GM21526 (cell line): ENCODE results near the gene IMPA2.
"Not testable (repeated sequence)": the region's sequence is repeated elsewhere in the genome, so short reads cannot be mapped to it uniquely, and the experiment has no call there.

Experiments
- ATAC-seq: cut with Tn5 transposase; IDR thresholded peaks from one replicate; pipeline ENCODE4 v1.9.1; 2021; ENCODE audit warnings: moderate library complexity; ENCODE audit not compliant: unreplicated experiment, low FRiP score

Gene IMPA2

GRCh38 chr18:12021596-12021995 is 40.3 kb downstream of the IMPA2 start:
- no peak for ATAC-seq

- ATAC-seq: no peak
These were observed 42.1 kb downstream of the IMPA2 start for GRCh38 chr18:12023375-12023774.

- ATAC-seq: no peak
These were observed 45.3 kb downstream of the IMPA2 start for GRCh38 chr18:12026562-12026961.

DNA sequence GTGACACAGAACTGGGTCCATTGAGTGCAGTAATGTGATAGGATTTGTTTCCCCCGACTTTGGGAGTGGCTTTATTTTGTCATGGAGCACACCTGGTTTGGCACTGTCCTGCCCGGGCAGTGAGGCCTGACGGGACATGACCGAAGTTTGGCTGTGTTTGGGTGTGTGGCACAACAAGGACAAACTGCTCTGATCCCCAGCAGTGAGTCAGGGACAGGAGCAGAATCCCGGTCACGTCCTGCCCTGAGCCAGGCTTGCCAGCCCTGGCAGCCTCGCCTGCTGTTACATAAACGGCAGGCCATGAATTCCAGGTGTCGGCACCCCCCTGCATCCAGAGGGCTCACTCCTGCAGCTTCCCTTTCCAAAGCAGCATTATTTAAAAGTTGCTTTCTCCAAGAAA is 45.7 kb downstream of the IMPA2 start:
- no peak for ATAC-seq

- ATAC-seq: no peak
These were observed 46.2 kb downstream of the IMPA2 start for GRCh38 chr18:12027480-12027879.

DNA sequence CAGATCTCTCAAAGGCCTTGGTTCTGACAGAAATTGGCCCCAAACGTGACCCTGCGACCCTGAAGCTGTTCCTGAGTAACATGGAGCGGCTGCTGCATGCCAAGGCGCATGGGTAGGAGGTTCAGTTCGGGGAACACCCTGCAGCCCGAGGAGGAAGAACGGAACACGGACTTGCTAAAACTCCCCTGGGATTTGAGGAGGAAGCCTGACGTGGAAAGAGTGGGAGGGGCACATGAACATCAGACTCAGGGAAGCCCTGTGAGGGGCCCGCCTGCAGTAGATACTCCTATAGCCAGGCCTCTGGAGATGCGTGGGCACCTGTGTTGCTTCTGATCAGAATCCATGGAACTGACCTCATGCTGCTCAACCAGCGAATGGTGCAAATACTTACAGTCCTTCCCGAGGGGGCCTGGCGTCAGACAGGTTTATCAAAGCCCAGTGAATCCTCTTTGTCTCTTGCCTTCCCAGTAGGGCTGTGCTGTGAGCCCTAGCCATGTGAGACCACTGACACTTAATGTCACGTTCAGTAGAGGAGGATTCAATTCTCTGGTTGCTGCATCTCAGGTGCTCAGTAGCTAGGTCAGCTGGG is 46.8 kb downstream of the IMPA2 start:
- ATAC-seq: no peak

GRCh38 chr18:12028674-12029073 is 47.4 kb downstream of the IMPA2 start:
- no peak for ATAC-seq

DNA sequence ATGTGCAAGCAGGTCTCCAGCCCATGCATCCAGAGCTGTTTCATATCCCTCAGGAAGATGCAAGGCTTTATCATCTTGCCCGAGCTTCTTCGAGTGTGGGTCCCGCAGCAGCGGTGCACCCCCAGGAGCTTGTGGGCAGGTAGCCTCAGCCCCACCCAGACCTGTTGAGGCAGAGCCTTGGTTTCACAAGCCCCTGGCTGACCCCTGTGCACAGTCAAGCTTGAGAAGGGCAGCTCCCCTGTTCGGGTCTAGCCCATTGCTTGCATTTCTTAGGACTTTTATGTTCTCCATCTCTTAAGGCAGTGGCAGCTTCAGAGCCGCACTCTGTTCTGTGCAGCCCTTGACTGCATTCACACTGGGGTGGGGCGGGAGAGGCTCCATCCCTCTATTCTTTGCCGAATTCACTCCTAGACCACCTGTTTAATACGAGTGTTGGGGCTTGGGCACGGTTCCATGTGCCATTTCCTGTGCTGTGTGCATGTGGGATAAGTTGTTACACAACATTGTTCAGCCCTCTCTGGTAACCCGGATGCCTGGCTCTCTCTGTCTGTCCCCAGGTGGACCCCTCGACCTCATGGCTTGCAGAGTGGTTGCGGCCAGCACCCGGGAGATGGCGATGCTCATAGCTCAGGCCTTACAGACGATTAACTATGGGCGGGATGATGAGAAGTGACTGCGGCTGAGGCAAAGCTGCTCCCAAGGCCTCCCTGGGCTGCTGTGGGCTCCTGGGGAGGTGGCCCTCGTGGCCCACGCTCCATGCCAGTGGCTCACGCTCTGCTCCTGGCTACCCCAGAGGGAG is 48.7 kb downstream of the IMPA2 start:
- no peak for ATAC-seq

- ATAC-seq: no peak
These were observed 49.4 kb downstream of the IMPA2 start for GRCh38 chr18:12030670-12031069.

GRCh38 chr18:12031181-12031580 is 49.9 kb downstream of the IMPA2 start:
- ATAC-seq: no peak

DNA sequence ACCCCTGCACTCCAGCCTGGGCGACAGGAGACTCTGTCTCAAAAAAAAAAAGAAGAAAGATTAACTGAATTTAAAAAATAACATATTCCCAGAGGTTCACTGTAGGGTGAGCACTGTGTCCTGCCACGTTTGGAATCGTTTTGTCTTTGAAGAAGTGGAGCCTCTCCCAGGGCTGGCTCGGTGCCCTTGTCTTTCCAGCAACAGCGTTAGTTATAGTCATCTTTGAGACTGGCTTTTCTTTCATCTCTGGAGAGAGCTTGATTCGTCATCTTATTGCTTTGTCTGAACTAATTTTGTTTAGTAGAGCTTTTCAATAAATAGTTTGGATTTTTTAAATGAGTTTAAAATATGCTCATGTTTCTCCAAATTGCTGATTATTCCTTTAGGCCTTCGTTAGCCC is 50.5 kb downstream of the IMPA2 start:
- no peak for ATAC-seq

- ATAC-seq: no peak
These were observed 51.7 kb downstream of the IMPA2 start for GRCh38 chr18:12032786-12033642.

GRCh38 chr18:12033643-12034025 is 52.3 kb downstream of the IMPA2 start:
- ATAC-seq: no peak

DNA sequence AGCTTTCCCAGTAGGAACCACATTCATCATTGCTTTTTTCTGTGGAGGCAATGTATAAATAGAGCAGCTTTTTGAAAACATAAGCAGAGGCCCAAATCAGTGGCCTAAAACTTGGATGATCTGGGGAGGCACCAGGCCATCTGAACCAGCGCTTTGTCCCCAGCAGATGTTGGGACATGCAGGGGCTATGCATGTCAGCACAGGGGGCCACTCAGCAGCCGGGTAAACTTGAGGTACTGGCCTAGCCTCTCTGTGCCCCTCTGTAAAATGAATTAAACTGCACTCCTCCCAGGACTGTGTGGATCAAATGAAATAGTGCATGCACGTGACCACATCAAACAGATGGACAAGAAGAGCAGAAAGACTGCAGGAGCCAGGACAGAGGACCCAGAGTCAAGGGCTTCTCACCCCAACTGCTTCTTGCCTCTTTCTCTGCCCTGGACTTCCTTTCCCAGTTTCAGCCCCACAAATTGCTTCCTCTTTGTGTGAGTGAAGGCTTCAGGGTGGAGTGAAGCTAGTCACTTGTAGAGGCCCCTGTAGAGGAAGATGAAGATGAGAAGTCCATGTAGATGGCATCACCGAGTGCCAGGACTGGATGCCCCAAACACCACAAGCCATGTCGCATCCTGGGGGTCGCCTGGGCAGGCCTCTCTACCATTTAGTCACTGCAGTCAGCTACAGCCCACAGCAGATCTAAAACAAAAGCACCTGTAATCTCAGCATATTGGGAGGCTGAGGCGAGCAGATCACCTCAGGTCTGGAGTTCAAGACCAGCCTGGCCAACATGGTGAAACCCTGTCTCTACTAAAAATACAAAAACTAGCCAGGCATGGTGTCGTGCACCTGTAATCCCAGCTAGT is 53.2 kb downstream of the IMPA2 start:
- ATAC-seq: no peak

DNA sequence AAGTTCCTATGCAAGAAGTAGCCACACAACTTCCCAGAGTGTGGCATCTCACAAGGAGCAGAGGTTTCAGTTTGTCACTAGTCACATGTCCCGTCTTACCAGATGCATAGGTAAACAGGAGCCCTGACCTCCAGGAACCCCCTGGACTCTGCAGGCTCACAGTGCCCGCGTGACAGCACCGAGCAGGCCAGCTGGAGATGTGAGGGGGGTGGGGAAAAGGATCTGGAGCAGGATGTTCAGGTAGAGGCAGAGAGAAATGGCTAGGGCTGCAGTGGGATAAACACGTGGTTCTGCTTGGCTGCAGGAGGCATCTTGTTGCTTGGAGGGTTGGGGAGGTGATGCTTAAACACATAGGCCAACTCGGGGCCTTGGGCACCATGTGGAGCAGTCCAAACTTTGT is 54.2 kb downstream of the IMPA2 start:
- no peak for ATAC-seq

GRCh38 chr18:12036201-12036751 is 55.0 kb downstream of the IMPA2 start:
- no peak for ATAC-seq

DNA sequence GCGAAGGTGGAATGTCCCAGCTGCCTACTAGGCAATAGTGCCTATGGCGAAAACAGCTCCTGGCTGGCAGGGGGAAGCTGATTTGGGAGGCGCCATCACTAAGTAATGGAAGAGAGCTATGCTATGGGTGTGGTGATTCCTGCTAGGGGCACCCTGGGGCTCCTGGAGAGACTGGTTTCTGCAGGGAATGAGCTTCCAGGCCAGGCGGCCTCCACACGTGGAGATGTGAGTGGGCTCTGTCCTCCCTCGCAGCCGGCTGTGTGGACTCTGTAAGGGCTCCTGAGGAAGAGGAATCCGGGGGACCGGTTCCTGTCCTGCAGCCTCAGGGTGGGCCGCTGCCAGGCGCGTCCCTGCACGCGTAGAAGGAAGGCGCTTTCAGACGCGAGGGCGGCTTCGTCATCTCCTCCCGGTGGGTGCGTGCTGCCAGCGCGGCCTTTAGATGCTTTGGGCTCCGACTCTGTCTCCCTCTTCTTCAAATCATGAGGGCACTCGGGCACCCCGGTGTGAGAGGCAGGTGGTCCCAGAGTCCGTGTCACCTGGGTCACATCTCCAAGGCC is 56.9 kb downstream of the IMPA2 start:
- ATAC-seq: peak; percentile 6

DNA sequence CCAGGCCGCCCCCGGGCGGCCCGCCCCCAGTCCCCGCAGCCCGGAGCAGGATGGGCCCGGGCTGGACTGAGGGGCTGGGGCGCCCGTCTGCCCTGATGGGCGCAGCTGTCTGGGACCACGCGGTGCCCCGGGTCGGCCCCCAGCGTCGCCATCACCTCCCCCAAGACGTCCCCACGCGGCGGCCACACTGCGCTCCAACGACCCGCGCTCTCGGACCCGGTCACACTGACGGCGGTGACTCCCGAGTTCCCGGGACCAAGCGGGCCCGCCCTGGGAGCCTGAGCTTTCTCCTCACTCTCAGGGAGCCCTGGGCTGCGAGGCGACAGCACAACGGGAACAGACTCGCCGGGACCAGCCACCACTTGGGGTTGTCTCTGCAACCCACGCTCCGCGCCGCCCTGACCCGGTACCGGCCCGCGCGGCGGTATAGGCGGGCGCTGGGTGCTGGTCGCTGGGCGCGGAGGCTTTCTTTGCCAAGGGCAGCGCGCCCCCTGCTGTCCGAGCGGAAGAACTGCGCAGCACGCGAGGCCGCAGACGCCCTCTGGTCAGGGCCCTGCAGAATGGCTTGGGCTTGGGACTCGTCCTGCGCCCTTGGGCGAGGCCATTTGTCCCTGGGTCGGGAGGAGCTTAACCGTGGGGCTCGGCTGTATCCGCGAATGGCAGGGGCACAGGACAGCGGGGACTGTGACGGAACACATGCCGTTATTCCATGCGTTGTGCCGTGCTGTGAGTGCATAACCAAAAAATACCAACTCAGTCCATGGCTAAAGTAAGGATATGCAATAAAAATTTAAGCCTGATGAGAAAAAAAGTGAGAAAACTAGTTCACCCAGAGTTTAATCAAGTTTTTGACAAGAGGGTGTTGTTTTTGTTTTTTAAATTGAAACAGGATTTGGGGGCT is 57.6 kb downstream of the IMPA2 start:
- ATAC-seq: peak; percentile 76

- not testable (repeated sequence) for ATAC-seq
These were observed 58.2 kb downstream of the IMPA2 start for GRCh38 chr18:12039540-12039930.
